ENCODE results near the gene TTC9B. TPM values are rescaled to one million over a fixed set of nuclear protein-coding genes. Genes with fewer than 3 reads are reported as not detected.

Gene TTC9B
- total RNA-seq, 1 donor from 2014 or later = not detected

DNA sequence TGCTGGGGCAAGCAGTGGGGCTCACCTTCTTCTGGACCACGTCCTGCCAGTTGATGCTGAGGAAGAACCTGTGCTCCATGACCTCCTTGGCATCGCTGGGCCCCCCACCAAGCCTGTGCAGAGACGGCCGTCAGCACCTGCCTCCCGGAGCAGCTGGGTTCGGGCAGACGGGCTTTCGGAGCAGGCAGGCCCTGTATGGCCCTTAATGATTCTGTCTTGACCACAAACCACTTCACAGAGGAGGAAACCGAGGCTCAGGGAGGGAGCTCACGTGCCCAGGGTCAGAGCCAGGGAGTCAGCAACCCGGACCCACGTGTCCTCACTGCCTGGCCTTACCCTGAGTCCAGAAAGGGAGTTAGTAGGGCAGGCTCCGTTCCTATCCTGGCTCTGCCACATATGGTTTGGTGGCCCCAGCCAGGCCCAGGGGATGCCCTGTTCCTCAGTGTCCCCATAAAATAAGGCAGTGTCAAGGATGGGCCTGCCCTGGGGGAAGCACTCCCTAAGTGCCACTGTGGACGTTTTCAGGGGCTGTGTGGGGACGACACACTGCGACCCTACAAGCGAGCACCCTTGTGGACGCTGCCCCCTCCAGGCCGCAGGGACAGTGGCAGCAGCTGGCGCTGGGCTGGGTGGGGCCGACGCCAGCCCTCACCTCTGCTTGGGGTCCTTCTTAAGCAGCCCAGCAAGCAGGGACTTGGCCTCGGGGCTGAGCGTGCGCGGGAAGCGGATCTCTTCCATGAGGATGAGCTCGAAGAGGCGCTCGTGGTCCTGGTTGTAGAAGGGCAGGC, 17.2 kb upstream of the TTC9B start:
- Mint-ChIP-seq H3K27ac (no peak overlapping the region), H3K27me3 (ENCODE audit: low read depth) (no peaks in the 10 kb centered on the region), H3K9me3 (no peaks in the 10 kb centered on the region), H3K4me1 (ENCODE audit: low read depth) (no peaks in the 10 kb centered on the region), H3K36me3 (ENCODE audit: low read depth) (peaks cover 34% of the 10 kb centered on the region), H3K4me3 (ENCODE audit: low read depth) (no peak overlapping the region)
- intact Hi-C loops (cut with micrococcal nuclease) = no loop called here
- no peak for DNase-seq (ENCODE audit: low spot score)

- H3K4me3 Mint-ChIP-seq (ENCODE audit: low read depth) = no peak overlapping the region
- H3K36me3 Mint-ChIP-seq (ENCODE audit: low read depth) = peaks cover 28% of the 10 kb centered on the region
- H3K27me3 Mint-ChIP-seq (ENCODE audit: low read depth) = no peaks in the 10 kb centered on the region
- H3K4me1 Mint-ChIP-seq (ENCODE audit: low read depth) = peaks cover 3% of the 10 kb centered on the region
- DNase-seq (ENCODE audit: low spot score) = no peak
- intact Hi-C loops (cut with micrococcal nuclease) = no loop called here
- no peak overlapping the region for H3K27ac Mint-ChIP-seq
- no peaks in the 10 kb centered on the region for H3K9me3 Mint-ChIP-seq
These were observed 16.4 kb upstream of the TTC9B start for GRCh38 chr19:40234429-40235237.

DNA sequence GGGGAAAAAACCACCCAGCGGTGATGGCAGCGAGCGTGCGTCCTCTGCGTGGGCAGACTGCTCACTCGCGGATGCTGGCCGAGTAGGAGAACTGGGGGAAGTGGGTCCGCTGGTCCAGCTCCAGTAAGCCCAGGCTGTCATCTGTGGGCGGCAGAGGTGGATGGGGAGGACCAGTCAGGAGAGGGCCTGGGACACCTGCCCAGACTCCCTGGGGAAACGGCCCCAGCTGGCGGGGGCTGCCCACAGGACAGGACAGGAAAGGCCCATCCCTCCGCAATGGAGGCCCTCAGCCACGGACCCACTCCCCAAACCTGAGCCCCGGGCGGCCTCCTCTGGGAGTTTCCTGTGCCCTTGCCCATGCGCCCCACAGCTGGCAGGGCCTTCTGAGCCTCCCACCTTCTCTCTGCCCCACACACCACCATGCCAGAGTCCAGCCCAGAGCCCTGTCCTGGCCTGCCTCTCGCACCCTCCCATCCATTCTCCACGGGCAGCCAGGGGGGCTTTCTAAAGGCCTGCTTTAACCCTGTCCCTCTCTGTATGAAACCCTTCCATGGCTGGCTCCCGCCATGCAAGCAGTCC, 15.7 kb upstream of the TTC9B start:
- no peak for DNase-seq (ENCODE audit: low spot score)
- no peak overlapping the region for H3K27ac Mint-ChIP-seq
- no peak overlapping the region for H3K4me3 Mint-ChIP-seq (ENCODE audit: low read depth)
- no peaks in the 10 kb centered on the region for H3K27me3 Mint-ChIP-seq (ENCODE audit: low read depth)
- no peaks in the 10 kb centered on the region for H3K9me3 Mint-ChIP-seq
- intact Hi-C loops (cut with micrococcal nuclease) = no loop called here
- H3K36me3 Mint-ChIP-seq (ENCODE audit: low read depth) = peaks cover 21% of the 10 kb centered on the region
- H3K4me1 Mint-ChIP-seq (ENCODE audit: low read depth) = peaks cover 9% of the 10 kb centered on the region

GRCh38 chr19:40232949-40233810, 15.0 kb upstream of the TTC9B start:
- Mint-ChIP-seq H3K9me3 (no peaks in the 10 kb centered on the region), H3K4me3 (ENCODE audit: low read depth) (no peak overlapping the region), H3K36me3 (ENCODE audit: low read depth) (peaks cover 16% of the 10 kb centered on the region), H3K27me3 (ENCODE audit: low read depth) (peaks cover 1% of the 10 kb centered on the region), H3K27ac (no peak overlapping the region), H3K4me1 (ENCODE audit: low read depth) (peaks cover 9% of the 10 kb centered on the region)
- intact Hi-C loops (cut with micrococcal nuclease) = no loop called here
- DNase-seq (ENCODE audit: low spot score) = no peak

- no peak for DNase-seq (ENCODE audit: low spot score)
- H3K27me3 Mint-ChIP-seq (ENCODE audit: low read depth) = peaks cover 8% of the 10 kb centered on the region
- no peak overlapping the region for H3K27ac Mint-ChIP-seq
- peaks cover 12% of the 10 kb centered on the region for H3K36me3 Mint-ChIP-seq (ENCODE audit: low read depth)
- no peak overlapping the region for H3K4me3 Mint-ChIP-seq (ENCODE audit: low read depth)
- intact Hi-C loops (cut with micrococcal nuclease) = no loop called here
- no peaks in the 10 kb centered on the region for H3K9me3 Mint-ChIP-seq
- peaks cover 9% of the 10 kb centered on the region for H3K4me1 Mint-ChIP-seq (ENCODE audit: low read depth)
These were observed 14.3 kb upstream of the TTC9B start for GRCh38 chr19:40232479-40232878.

DNA sequence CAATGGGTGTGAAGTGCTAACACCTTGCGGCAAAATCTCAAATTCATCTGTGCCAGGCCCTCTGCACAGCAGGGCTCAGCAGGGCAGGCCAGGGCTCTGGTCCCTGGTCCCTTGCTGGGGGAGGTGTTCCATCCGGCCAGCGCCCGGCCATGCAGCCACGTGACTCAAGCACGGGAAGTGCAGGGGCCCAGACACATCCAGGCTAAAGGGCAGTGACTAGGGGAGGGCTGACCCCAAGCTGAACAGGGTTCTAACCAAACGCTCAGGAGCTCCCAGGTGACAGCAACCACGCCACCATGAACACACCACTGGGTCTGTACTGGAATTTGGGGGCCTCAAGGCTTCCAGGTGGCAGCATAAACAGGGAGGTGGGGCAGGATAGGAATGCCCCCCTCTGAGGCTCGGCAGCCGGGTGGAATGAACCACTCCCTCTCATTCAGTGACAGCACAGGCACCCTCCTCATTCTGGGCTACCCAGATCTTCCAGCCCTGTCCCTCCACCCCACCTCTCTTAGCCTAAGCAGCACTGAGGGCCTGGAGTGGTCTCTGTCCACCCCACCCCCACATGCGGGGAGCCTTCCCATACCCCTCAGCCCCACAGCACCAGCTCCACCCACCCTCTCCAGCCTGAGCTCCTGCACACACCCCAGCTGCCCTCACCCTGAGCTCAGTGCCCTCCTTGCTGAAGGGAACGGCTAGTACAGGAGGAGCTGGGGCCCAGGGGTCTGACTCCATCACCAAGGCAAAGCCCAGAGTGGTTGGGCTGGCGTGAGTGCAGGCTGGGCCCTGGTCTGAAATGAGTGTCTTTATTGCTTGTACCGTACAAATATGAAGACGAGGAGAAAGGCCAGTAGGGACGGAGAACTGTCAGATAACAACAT, 13.6 kb upstream of the TTC9B start:
- Mint-ChIP-seq H3K36me3 (ENCODE audit: low read depth) (peaks cover 9% of the 10 kb centered on the region), H3K27ac (no peak overlapping the region), H3K4me1 (ENCODE audit: low read depth) (peaks cover 9% of the 10 kb centered on the region), H3K9me3 (no peaks in the 10 kb centered on the region), H3K27me3 (ENCODE audit: low read depth) (peaks cover 14% of the 10 kb centered on the region), H3K4me3 (ENCODE audit: low read depth) (no peak overlapping the region)
- intact Hi-C loops (cut with micrococcal nuclease) = no loop called here
- DNase-seq (ENCODE audit: low spot score) = no peak

GRCh38 chr19:40231057-40231456, 12.9 kb upstream of the TTC9B start:
- no peak overlapping the region for H3K27ac Mint-ChIP-seq

DNA sequence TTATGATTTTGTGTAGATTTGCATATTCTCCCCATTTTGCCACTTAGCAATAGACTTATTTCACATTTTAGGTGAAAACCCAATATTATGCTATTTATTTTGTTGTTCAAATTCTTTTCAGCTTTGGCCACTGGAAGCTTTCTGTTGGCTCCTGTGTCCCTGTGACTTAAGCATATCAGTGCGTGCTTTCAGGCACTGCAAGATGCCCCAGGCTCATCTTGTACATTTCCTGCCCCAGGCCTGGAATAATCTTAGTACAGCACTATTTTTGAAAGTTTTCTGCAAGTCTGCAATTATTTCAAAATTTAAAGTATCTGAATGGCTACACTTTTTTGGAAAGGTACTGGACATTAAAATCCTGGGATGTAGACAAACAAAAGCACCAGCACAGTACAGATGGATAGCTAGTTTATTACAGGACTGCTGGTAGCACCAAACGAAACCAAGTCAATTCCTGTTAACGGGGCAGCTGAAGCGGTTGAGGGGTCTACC, 11.8 kb upstream of the TTC9B start:
- H3K36me3 Mint-ChIP-seq (ENCODE audit: low read depth) = peaks cover 5% of the 10 kb centered on the region
- intact Hi-C loops (cut with micrococcal nuclease) = no loop called here

More at GRCh38 chr19:40231057-40231456, 12.9 kb upstream of the TTC9B start:
- peaks cover 9% of the 10 kb centered on the region for H3K4me1 Mint-ChIP-seq (ENCODE audit: low read depth)
- H3K27me3 Mint-ChIP-seq (ENCODE audit: low read depth) = peaks cover 19% of the 10 kb centered on the region
- intact Hi-C loops (cut with micrococcal nuclease) = no loop called here
- H3K9me3 Mint-ChIP-seq = no peaks in the 10 kb centered on the region
- H3K36me3 Mint-ChIP-seq (ENCODE audit: low read depth) = peaks cover 5% of the 10 kb centered on the region
- H3K4me3 Mint-ChIP-seq (ENCODE audit: low read depth) = no peak overlapping the region
- no peak for DNase-seq (ENCODE audit: low spot score)

GRCh38 chr19:40229484-40229883, 11.3 kb upstream of the TTC9B start:
- no peak for DNase-seq (ENCODE audit: low spot score)
- H3K36me3 Mint-ChIP-seq (ENCODE audit: low read depth) = peaks cover 5% of the 10 kb centered on the region

More for the DNA sequence above, 11.8 kb upstream of the TTC9B start:
- H3K4me3 Mint-ChIP-seq (ENCODE audit: low read depth) = no peak overlapping the region
- no peaks in the 10 kb centered on the region for H3K9me3 Mint-ChIP-seq
- peaks cover 29% of the 10 kb centered on the region for H3K27me3 Mint-ChIP-seq (ENCODE audit: low read depth)
- no peak overlapping the region for H3K27ac Mint-ChIP-seq
- peaks cover 14% of the 10 kb centered on the region for H3K4me1 Mint-ChIP-seq (ENCODE audit: low read depth)
- DNase-seq (ENCODE audit: low spot score) = no peak

DNA sequence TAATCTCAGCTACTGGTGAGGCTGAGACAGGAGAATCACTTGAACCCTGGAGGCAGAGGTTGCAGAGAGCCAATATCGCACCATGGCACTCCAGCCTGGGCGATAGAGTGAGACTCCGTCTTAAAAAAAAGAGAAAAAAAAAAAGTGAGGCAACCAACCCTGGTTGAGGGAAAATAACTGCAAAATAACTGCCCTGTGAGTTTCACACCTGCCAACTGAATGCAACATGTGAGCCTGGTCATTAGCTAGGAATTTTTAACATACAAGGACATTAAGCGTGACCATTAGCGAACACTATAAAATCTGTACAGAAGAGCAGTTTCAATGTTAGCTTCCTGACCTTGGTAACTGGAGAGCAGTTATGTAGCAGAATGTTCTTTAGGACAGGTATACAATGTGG, 10.7 kb upstream of the TTC9B start:
- Mint-ChIP-seq H3K4me1 (ENCODE audit: low read depth) (peaks cover 14% of the 10 kb centered on the region), H3K9me3 (no peaks in the 10 kb centered on the region), H3K36me3 (ENCODE audit: low read depth) (no peaks in the 10 kb centered on the region), H3K27ac (no peak overlapping the region), H3K27me3 (ENCODE audit: low read depth) (peaks cover 39% of the 10 kb centered on the region), H3K4me3 (ENCODE audit: low read depth) (no peak overlapping the region)
- intact Hi-C loops (cut with micrococcal nuclease) = no loop called here
- no peak for DNase-seq (ENCODE audit: low spot score)

More at GRCh38 chr19:40229484-40229883, 11.3 kb upstream of the TTC9B start:
- no peak overlapping the region for H3K27ac Mint-ChIP-seq
- H3K4me1 Mint-ChIP-seq (ENCODE audit: low read depth) = peaks cover 14% of the 10 kb centered on the region
- no peaks in the 10 kb centered on the region for H3K9me3 Mint-ChIP-seq
- peaks cover 33% of the 10 kb centered on the region for H3K27me3 Mint-ChIP-seq (ENCODE audit: low read depth)
- H3K4me3 Mint-ChIP-seq (ENCODE audit: low read depth) = no peak overlapping the region
- intact Hi-C loops (cut with micrococcal nuclease) = no loop called here

- intact Hi-C loops (cut with micrococcal nuclease) = no loop called here
- H3K4me1 Mint-ChIP-seq (ENCODE audit: low read depth) = peaks cover 14% of the 10 kb centered on the region
- peaks cover 40% of the 10 kb centered on the region for H3K27me3 Mint-ChIP-seq (ENCODE audit: low read depth)
- no peaks in the 10 kb centered on the region for H3K9me3 Mint-ChIP-seq
- no peak for DNase-seq (ENCODE audit: low spot score)
- H3K36me3 Mint-ChIP-seq (ENCODE audit: low read depth) = no peaks in the 10 kb centered on the region
- H3K27ac Mint-ChIP-seq = no peak overlapping the region
- H3K4me3 Mint-ChIP-seq (ENCODE audit: low read depth) = no peak overlapping the region
These were observed 10.2 kb upstream of the TTC9B start for GRCh38 chr19:40228346-40228745.
